Liver (tissue), 9 donors: ENCODE results near the gene ATXN1. TPM values are rescaled to one million over a fixed set of nuclear protein-coding genes. Genes with fewer than 3 reads are reported as not detected.

Experiments used
- DNase-seq: peaks from one replicate; pipeline ENCODE4 v3.0.0-alpha.2; 2017; ENCODE audit warnings: low spot score
- H3K27ac ChIP-seq, 2 donors: one replicate each; pipeline ENCODE4 v1.7.0; 2013; ENCODE audit warnings: inconsistent platforms in 2 of 2, low read length in 2 of 2, control low read depth in 1 of 2, low read depth in 1 of 2, mild to moderate bottlenecking in 1 of 2
- H3K27me3 ChIP-seq, 4 donors: one replicate each; pipeline versions ENCODE4 v1.6.1 to v1.7.0; 2013; ENCODE audit warnings: low read length in 3 of 4, inconsistent platforms in 1 of 4, mild to moderate bottlenecking in 1 of 4, moderate library complexity in 1 of 4; ENCODE audit not compliant: control insufficient read depth in 4 of 4, insufficient read depth in 4 of 4
- H3K36me3 ChIP-seq, 4 donors: one replicate each; pipeline versions ENCODE4 v1.6.1 to v1.7.0; 2013; ENCODE audit warnings: low read length in 3 of 4, mild to moderate bottlenecking in 3 of 4, low read depth in 1 of 4, moderate library complexity in 1 of 4; ENCODE audit not compliant: control insufficient read depth in 4 of 4, insufficient read depth in 3 of 4
- H3K4me1 ChIP-seq, 4 donors: one replicate each; pipeline versions ENCODE4 v1.6.1 to v1.7.0; 2013; ENCODE audit warnings: low read length in 3 of 4, mild to moderate bottlenecking in 3 of 4, moderate library complexity in 1 of 4; ENCODE audit not compliant: control insufficient read depth in 4 of 4, insufficient read depth in 4 of 4
- H3K4me3 ChIP-seq, 3 donors: one replicate each; pipeline versions ENCODE4 v1.6.1 to v1.7.0; 2013; ENCODE audit warnings: low read length in 3 of 3, control low read depth in 1 of 3, low read depth in 1 of 3, mild to moderate bottlenecking in 1 of 3
- H3K9ac ChIP-seq, 2 donors: one replicate each; pipeline ENCODE4 v1.7.0; 2013; ENCODE audit warnings: low read length in 2 of 2, mild to moderate bottlenecking in 2 of 2, moderate library complexity in 2 of 2, control low read depth in 1 of 2, low read depth in 1 of 2
- H3K9me3 ChIP-seq, 4 donors: one replicate each; pipeline versions ENCODE4 v1.6.1 to v1.7.0; 2013; ENCODE audit warnings: low read length in 3 of 4; ENCODE audit not compliant: control insufficient read depth in 4 of 4
- FOXA1 ChIP-seq: IDR thresholded peaks from 2 replicates; pipeline ENCODE4 v1.6.1; 2016; ENCODE audit warnings: antibody characterized with exemption
- FOXA2 ChIP-seq: IDR thresholded peaks from 2 replicates; pipeline ENCODE4 v1.6.1; 2016; ENCODE audit warnings: antibody characterized with exemption
- HNF4A ChIP-seq, 2 donors: conservative IDR thresholded peaks; 2 replicates each; pipeline ENCODE4 v1.6.1; 2016; ENCODE audit warnings: antibody characterized with exemption in 2 of 2, mild to moderate bottlenecking in 2 of 2
- HNF4G ChIP-seq: IDR thresholded peaks from 2 replicates; pipeline ENCODE4 v1.6.1; 2016; ENCODE audit warnings: antibody characterized with exemption
- RAD21 ChIP-seq, 2 donors: IDR thresholded peaks; 2 replicates each; pipeline ENCODE4 v1.6.1; 2016; ENCODE audit warnings: antibody characterized with exemption in 2 of 2, mild to moderate bottlenecking in 2 of 2
- RXRA ChIP-seq, 2 donors: IDR thresholded peaks; 2 replicates each; pipeline ENCODE4 v1.6.1; 2017 to 2018; ENCODE audit warnings: antibody characterized with exemption in 2 of 2, mild to moderate bottlenecking in 1 of 2
- SP1 ChIP-seq: IDR thresholded peaks from 2 replicates; pipeline ENCODE4 v1.6.1; 2018; ENCODE audit warnings: antibody characterized with exemption, mild to moderate bottlenecking
- TAF1 ChIP-seq: conservative IDR thresholded peaks from 2 replicates; pipeline ENCODE4 v1.6.1; 2016; ENCODE audit warnings: antibody characterized with exemption, mild to moderate bottlenecking
- YY1 ChIP-seq: IDR thresholded peaks from 2 replicates; pipeline ENCODE4 v1.6.1; 2016; ENCODE audit warnings: antibody characterized with exemption, mild to moderate bottlenecking
- WGBS: extraction: QIAGEN DNeasy Blood & Tissue Kit; methylation state at CpG from one replicate; pipeline ENCODE4 v1.1.7; 2013; 5-methylcytosine and 5-hydroxymethylcytosine counted together
- polyA plus RNA-seq, 2 donors: library from polyadenylated mRNA; stranded (reverse) in 1 of 2; unstranded in 1 of 2; fragments of 200-250 nt in 1 of 2; fragments of >200 nt in 1 of 2; fragmentation: Nextera tagmentation in 1 of 2; extraction: Ambion mirVana in 1 of 2; gene quantifications; one replicate each; pipeline versions ENCODE4 v1.2.1 to v1.2.3, GENCODE V29; 2013 to 2015
- total RNA-seq, 2 donors: library from RNA; depleted of rRNA; stranded (reverse); fragments of >200 nt; gene quantifications; one replicate each; pipeline ENCODE4 v1.2.3, GENCODE V29; 2014
- TF ChIP-seq, protein P1 (sequence below): IDR thresholded peaks from 2 replicates; pipeline ENCODE4 v1.6.1; 2016; ENCODE audit warnings: antibody characterized with exemption
- TF ChIP-seq, protein P2 (sequence below): fragments of 150-350 bp; IDR thresholded peaks from 2 replicates; pipeline ENCODE4 v1.5.1; 2017; ENCODE audit warnings: improper control_type of control experiment, low read depth, low read length; ENCODE audit not compliant: missing input control
- TF ChIP-seq, protein P3 (sequence below): IDR thresholded peaks from 2 replicates; pipeline ENCODE4 v1.6.1; 2016; ENCODE audit warnings: antibody characterized with exemption, mild to moderate bottlenecking
- TF ChIP-seq, protein P4 (sequence below): IDR thresholded peaks from 2 replicates; pipeline ENCODE4 v1.6.1; 2016; ENCODE audit warnings: antibody characterized with exemption
- TF ChIP-seq, protein P5 (sequence below): IDR thresholded peaks from 2 replicates; pipeline ENCODE4 v1.6.1; 2016; ENCODE audit warnings: antibody characterized with exemption
- donor health status: healthy.
- donor health status: healthy.
- donor health status: healthy.
- donor health status: healthy.
- donor health status: healthy.

The ATXN1 gene
- total and polyA plus RNA-seq, 4 donors = 4.3 to 29.7 (median 8.2) TPM

DNA sequence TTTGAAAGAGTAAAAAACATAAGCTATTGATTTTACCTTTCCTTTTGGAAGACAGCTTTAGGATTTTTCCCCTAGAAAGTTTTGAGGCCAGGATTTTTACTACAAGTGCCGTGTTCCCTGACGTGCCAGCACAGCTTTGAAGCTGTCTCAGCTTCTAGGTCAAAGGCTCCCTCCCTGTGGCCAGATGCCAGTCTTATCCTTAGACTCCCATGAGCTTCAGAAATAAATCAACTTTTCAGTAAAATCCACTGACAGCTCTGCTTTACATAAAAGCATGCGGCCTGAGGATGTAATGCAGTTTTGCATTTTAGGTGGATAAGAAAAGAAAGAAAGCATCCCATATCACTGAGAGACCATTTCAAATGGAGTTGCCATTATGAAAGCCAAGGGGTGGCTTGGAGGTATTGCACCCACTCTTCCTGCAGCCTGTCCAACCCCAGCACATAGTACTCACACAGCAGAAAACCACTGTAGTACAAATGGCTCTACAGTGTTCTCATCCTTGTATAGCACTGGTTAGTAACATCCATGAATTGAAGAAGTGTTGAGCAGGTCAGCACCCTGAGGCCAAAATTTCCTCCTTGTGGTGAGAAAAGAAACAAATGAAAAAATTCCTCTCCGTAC, 15.2 kb upstream of the ATXN1 start:
- no peak overlapping the region for H3K27ac ChIP-seq
- WGBS = 55% methylated on average over 4 of the region's 4 CpGs
- no peaks in the 10 kb centered on the region for H3K36me3 ChIP-seq
- no peak overlapping the region for H3K4me3 ChIP-seq
- H3K4me1 ChIP-seq = peaks cover 0 to 4% (median 3%) of the 10 kb centered on the region in 4 donors
- no peak overlapping the region for H3K9ac ChIP-seq
- H3K27me3 ChIP-seq = no peaks in the 10 kb centered on the region
- TF ChIP-seq, protein P1, sequence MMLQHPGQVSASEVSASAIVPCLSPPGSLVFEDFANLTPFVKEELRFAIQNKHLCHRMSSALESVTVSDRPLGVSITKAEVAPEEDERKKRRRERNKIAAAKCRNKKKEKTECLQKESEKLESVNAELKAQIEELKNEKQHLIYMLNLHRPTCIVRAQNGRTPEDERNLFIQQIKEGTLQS = no peak
- TF ChIP-seq YY1 (peak; percentile 9), SP1 (peak; percentile 37), HNF4A (conservative IDR thresholded peaks at IDR 0.05) (peak; percentile 19 to 24), RXRA (IDR thresholded peaks at IDR 0.05) (peak; percentile 27 to 30)
- TF ChIP-seq, protein P2, sequence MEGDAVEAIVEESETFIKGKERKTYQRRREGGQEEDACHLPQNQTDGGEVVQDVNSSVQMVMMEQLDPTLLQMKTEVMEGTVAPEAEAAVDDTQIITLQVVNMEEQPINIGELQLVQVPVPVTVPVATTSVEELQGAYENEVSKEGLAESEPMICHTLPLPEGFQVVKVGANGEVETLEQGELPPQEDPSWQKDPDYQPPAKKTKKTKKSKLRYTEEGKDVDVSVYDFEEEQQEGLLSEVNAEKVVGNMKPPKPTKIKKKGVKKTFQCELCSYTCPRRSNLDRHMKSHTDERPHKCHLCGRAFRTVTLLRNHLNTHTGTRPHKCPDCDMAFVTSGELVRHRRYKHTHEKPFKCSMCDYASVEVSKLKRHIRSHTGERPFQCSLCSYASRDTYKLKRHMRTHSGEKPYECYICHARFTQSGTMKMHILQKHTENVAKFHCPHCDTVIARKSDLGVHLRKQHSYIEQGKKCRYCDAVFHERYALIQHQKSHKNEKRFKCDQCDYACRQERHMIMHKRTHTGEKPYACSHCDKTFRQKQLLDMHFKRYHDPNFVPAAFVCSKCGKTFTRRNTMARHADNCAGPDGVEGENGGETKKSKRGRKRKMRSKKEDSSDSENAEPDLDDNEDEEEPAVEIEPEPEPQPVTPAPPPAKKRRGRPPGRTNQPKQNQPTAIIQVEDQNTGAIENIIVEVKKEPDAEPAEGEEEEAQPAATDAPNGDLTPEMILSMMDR = peak; percentile 22
- TF ChIP-seq, protein P3, sequence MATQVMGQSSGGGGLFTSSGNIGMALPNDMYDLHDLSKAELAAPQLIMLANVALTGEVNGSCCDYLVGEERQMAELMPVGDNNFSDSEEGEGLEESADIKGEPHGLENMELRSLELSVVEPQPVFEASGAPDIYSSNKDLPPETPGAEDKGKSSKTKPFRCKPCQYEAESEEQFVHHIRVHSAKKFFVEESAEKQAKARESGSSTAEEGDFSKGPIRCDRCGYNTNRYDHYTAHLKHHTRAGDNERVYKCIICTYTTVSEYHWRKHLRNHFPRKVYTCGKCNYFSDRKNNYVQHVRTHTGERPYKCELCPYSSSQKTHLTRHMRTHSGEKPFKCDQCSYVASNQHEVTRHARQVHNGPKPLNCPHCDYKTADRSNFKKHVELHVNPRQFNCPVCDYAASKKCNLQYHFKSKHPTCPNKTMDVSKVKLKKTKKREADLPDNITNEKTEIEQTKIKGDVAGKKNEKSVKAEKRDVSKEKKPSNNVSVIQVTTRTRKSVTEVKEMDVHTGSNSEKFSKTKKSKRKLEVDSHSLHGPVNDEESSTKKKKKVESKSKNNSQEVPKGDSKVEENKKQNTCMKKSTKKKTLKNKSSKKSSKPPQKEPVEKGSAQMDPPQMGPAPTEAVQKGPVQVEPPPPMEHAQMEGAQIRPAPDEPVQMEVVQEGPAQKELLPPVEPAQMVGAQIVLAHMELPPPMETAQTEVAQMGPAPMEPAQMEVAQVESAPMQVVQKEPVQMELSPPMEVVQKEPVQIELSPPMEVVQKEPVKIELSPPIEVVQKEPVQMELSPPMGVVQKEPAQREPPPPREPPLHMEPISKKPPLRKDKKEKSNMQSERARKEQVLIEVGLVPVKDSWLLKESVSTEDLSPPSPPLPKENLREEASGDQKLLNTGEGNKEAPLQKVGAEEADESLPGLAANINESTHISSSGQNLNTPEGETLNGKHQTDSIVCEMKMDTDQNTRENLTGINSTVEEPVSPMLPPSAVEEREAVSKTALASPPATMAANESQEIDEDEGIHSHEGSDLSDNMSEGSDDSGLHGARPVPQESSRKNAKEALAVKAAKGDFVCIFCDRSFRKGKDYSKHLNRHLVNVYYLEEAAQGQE = no peak
- DNase-seq = no peak
- no peaks in the 10 kb centered on the region for H3K9me3 ChIP-seq

DNA sequence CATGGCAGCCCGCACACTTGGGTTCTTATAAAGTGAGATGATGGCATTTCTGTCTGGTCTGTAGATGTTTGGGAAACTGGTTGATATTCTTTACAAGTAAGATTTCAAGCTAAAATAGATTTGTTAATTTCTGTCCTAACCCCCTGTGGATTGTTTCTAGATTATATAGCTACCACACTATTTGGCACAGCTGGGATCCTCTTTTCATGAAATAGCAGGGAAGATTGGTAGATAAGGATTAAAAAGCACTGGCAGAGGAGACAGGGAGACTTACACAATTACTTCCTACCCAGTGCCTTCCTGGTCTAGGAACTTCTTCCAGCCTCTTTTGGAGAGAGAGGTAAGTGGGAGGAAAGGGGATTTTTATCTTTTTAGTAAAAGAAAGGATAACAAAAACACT, 13.2 kb upstream of the ATXN1 start:
- no peak for DNase-seq
- H3K36me3 ChIP-seq = no peaks in the 10 kb centered on the region
- no peak overlapping the region for H3K27ac ChIP-seq
- TF ChIP-seq FOXA2 = no peak
- TF ChIP-seq FOXA1 = no peak
- TF ChIP-seq, protein P2 = no peak
- no peak for TF ChIP-seq SP1
- TF ChIP-seq, protein P3 = no peak
- TF ChIP-seq, protein P1 = no peak
- TF ChIP-seq HNF4G = no peak
- no peak for TF ChIP-seq TAF1
- TF ChIP-seq HNF4A (conservative IDR thresholded peaks at IDR 0.05) = no peak
- no peak for TF ChIP-seq RAD21 (IDR thresholded peaks at IDR 0.05)
- TF ChIP-seq YY1 = no peak
- TF ChIP-seq, protein P4, sequence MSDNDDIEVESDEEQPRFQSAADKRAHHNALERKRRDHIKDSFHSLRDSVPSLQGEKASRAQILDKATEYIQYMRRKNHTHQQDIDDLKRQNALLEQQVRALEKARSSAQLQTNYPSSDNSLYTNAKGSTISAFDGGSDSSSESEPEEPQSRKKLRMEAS = no peak
- TF ChIP-seq, protein P5, sequence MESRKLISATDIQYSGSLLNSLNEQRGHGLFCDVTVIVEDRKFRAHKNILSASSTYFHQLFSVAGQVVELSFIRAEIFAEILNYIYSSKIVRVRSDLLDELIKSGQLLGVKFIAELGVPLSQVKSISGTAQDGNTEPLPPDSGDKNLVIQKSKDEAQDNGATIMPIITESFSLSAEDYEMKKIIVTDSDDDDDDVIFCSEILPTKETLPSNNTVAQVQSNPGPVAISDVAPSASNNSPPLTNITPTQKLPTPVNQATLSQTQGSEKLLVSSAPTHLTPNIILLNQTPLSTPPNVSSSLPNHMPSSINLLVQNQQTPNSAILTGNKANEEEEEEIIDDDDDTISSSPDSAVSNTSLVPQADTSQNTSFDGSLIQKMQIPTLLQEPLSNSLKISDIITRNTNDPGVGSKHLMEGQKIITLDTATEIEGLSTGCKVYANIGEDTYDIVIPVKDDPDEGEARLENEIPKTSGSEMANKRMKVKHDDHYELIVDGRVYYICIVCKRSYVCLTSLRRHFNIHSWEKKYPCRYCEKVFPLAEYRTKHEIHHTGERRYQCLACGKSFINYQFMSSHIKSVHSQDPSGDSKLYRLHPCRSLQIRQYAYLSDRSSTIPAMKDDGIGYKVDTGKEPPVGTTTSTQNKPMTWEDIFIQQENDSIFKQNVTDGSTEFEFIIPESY = no peak
- no peaks in the 10 kb centered on the region for H3K27me3 ChIP-seq
- H3K4me3 ChIP-seq = no peak overlapping the region
- peaks cover 3 to 18% (median 7%) of the 10 kb centered on the region in 4 donors for H3K4me1 ChIP-seq
- 95% methylated on average over 1 of the region's 1 CpG for WGBS
- H3K9me3 ChIP-seq = no peaks in the 10 kb centered on the region
- no peak overlapping the region for H3K9ac ChIP-seq
